ENCODE data around the gene HRC.
"Not testable (repeated sequence)": the region's sequence is repeated elsewhere in the genome, so short reads cannot be mapped to it uniquely, and the experiment has no call there.

Gene HRC

DNA sequence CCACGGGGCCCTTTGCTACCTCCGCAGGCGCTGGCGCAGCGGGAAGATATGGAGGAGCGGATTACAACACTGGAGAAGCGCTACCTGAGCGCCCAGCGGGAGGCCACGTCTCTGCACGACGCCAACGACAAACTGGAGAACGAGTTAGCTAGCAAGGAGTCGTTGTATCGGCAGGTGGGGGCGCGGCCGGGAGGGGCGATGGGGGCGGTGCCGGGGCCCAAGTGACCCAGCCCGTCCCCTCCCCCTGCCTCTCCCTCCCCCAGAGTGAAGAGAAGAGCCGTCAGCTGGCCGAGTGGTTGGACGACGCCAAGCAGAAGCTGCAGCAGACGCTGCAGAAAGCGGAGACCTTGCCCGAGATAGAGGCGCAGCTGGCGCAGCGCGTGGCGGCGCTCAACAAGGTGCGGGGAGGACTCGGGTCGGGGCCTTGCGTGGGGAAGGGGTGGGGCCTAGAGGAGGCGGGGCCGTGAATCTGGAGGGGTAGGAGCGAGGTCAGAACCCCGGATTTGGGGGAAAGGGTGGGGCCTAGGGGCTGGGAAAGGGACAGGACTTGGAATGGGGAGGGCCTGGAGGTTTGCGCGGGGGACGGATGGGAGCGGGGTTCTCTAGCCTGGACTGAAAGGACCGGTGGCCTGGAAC, 22.1 kb downstream of the HRC start:
- no peak for DNase-seq

GRCh38 chr19:49130325-49130724, 24.9 kb downstream of the HRC start:
- no peak for DNase-seq

- DNase-seq: no peak
These were observed 26.0 kb downstream of the HRC start for GRCh38 chr19:49129238-49129583.

DNA sequence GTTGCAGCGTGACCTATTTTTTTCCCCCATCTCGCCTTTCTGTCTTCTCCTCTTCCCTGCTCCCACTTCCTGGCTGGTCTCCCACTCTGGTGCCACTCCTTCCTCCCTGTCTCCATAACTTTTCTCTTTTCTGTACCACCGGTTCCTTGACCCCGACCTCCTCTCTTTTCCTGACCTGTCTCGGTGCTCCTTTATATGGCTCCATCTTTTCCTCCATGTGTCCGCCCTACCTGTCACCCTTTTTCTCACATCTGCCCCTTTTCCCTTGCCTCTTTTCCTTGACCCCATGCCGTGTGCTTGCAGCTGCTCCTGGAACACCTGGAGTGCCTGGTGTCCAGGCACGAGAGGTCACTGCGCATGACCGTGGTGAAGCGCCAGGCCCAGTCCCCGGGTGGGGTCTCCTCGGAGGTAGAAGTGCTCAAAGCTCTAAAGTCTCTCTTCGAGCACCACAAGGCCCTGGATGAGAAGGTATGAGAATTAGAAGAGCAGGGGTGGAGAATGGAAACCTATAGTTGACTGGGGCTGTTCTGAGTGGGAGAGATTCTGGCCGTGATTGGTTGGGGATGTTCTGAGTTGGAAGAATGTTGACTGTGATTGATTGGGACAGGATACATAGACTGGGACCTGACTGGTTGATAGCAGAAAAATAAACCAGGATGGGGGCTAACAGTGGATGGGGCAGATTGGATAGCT, 26.5 kb downstream of the HRC start:
- no peak for DNase-seq

DNA sequence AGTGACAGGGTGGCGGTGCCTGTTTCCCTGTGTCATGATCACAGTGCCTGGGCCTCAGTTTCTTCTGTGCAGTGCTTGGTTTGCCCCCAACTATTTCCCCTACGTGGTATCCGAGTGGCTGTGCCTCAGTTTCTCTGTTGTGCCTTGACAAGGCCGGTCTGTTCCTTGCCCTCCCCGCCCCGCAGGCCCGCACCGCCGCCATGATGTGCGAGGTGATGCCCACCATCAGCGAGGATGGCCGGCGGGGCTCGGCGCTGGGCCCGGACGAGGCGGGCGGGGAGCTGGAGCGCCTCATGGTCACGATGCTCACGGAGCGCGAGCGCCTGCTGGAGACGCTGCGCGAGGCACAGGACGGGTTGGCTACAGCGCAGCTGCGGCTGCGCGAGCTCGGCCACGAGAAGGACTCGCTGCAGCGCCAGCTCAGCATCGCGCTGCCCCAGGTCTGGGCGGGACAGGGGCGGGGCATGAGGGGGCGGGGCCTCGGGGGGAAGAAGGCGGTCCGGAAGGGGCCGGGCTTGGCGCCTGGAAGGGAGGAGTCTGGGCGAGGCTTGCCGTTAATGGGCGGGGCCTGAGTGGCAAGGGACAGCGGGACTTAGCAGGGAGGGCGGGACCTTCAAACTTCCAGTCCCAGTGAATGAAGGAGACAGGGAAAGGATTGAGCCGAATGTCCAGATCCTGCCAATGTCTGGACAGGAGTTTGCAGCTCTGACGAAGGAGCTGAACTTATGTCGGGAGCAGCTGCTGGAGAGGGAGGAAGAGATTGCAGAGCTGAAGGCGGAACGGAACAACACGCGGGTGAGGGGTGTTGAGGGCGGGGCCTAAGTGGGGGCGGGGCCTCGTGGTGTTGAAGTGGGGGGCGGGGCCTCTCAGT, 27.3 kb downstream of the HRC start:
- DNase-seq: peak; percentile 81

DNA sequence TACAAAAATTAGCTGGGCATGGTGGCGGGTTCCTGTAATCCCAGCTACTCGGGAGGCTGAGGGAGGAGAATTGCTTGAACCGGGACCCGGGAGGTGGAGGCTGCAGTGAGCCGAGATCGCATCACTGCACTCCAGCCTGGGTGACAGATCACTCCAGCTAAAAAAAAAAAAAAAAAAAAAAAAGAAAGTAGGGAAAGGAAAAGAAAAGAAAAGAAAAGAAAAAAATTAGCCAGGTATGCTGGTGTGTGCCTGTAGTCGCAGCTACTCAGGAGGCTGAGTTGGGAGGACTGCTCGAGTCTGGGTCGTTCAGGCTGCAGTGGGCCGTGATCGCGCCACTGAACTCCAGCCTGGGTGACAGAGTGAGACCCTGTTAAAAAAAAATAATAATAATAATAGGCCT, 28.0 kb downstream of the HRC start:
- DNase-seq: not testable (repeated sequence)

- no peak for DNase-seq
These were observed 28.6 kb downstream of the HRC start for GRCh38 chr19:49126575-49126974.

- no peak for DNase-seq
These were observed 30.0 kb downstream of the HRC start for GRCh38 chr19:49125025-49125731.

DNA sequence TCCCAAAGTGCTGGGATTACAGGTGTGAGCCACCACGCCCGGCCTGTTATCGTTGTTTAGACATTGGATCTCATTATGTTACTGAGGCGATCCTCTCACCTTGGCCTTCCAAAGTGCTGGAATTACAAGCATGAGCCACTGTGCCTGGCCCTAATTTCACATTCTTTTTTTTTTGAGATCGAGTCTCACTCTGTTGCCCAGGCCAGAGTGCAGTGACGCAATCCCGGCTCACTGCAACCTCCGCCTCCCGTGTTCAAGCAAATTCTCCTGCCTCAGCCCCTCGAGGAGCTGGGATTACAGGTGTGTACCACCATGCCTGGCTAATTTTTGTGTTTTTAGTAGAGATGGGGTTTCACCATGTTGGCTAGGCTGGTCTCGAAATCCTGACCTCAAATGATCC, 31.9 kb downstream of the HRC start:
- DNase-seq: not testable (repeated sequence)

DNA sequence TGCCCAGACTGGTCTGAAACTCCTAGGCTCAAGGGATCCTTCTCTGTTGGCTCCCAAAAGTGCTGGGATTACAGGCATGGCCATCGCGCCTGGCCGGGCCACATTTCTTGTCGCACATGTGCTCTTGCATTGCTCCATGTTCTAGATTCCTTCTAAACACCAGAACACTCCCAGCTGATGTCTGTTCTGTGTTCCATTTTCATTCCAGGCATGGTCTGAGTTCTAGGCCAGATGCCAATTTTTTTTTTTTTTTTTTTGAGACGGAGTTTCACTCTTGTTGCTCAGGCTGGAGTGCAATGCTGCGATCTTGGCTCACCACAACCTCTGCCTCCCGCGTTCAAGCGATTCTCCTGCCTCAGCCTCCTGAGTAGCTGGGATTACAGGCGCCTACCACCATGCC, 33.4 kb downstream of the HRC start:
- DNase-seq: not testable (repeated sequence)

DNA sequence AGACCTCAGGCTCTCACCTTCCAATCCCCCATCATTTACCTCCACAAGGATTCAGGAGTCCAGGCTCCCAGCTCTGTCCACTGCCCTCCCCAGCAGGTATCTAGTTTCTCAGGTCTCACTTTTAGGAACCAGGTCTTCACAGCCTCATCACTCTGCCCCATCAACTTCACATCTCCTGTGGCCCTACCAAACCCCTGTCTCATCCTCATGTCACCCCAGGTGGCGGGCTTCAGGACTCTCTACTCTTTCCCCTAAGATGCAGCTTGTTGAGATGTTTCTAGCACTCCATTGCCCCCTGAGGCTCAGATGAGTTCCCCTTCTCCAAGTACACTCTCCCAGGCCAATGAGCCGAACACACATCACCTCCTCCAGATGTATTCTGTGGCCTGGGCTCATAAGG, 34.3 kb downstream of the HRC start:
- DNase-seq: no peak

DNA sequence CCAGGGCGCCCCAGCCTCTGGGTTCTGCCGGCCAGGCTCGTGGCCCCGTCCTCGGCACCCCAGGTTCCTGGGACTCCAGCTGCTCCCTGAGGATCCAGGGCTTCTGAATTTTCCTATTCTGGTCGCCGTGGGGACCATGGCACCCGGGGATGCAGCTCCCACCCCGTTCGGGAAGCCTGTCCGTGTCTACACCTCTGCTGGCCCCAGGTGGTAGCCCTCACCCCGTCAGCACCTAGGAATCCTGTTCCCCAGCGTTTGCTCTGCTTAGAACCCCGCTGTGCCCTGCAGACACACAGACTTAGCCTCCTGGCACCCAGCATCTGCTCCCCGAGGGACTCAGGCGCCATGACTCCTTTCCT, 34.9 kb downstream of the HRC start:
- DNase-seq: no peak

DNA sequence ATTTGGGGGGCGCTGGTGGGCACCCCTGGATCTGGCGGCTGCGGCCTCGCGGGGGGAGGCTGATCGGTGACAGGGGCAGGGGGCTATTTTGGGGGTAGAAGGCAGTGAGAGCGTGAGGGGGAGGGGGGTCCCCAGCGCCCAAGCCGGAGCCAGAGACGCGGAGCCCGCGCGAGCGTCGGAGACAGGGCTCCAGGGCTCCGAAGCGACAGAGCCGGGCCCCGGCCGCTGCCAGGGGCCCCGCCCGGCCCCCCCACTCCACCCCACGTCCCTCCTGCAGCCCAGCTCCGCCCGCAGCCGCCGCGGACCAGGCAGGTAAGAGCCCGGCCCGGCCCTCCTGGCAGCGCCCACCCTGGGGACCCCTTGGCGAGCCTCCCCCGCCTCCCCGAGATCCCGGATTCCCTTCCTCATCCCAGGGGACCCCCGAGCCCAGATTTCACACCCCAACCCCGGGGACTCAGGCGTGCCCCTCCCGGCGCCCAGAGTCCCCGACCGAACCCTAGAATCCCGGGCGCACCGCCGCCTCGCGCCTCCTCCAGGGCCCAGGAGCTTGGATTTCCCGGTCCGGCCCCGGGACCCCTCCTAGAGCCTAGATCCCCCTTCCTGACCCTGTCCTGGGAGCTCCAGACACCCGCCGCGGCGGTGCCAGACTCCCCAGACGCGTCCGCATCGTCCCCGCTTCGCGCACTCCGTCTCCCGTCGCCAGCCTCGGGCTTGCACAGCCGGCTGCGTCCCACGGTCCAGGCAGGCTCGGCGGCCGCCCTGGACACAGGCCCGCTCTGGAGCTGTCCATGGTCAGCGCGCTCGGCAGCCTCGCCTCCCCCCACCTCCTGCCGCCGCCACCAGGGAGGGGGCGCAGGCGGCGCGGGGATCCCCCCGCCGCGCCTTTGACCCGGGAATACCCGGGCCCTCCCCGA, 35.5 kb downstream of the HRC start, which contains the start of gene PPFIA3:
Gene PPFIA3 (plus strand): TSS at position 134 of the 914 bp plus-strand sequence. CDS start 8,330 bp downstream, outside the sequence.
- no peak for DNase-seq

- peak; percentile 81 for DNase-seq
These were observed 36.4 kb downstream of the HRC start, which contains the start of gene C19orf73 for GRCh38 chr19:49118565-49119410. C19orf73 (minus strand) TSS chr19:49119143; CDS start chr19:49119022, 121 bp downstream.

- no peak for DNase-seq
These were observed 37.3 kb downstream of the HRC start for GRCh38 chr19:49117677-49118564.

DNA sequence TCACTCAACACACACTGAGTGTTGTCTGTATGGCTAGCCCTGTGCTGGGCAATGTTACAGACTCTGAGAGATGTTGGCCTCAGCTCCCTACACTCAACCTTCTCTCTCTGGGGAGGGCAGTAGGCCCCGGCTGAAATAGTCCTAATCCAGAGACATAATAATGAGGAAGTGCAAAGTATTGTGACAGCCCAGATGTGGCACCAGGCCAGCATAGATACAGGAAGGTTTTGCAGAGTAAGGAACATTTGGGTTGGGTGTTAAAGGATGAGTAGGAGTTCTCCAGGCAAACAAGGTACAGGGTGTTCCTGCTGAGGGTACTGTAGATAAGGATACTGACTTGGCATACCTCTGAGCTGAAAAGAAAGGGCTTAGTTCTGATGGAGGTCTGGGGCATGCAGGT, 38.7 kb downstream of the HRC start:
- DNase-seq: no peak

- peak; percentile 10 for DNase-seq
These were observed 40.4 kb downstream of the HRC start for GRCh38 chr19:49114630-49115363.

DNA sequence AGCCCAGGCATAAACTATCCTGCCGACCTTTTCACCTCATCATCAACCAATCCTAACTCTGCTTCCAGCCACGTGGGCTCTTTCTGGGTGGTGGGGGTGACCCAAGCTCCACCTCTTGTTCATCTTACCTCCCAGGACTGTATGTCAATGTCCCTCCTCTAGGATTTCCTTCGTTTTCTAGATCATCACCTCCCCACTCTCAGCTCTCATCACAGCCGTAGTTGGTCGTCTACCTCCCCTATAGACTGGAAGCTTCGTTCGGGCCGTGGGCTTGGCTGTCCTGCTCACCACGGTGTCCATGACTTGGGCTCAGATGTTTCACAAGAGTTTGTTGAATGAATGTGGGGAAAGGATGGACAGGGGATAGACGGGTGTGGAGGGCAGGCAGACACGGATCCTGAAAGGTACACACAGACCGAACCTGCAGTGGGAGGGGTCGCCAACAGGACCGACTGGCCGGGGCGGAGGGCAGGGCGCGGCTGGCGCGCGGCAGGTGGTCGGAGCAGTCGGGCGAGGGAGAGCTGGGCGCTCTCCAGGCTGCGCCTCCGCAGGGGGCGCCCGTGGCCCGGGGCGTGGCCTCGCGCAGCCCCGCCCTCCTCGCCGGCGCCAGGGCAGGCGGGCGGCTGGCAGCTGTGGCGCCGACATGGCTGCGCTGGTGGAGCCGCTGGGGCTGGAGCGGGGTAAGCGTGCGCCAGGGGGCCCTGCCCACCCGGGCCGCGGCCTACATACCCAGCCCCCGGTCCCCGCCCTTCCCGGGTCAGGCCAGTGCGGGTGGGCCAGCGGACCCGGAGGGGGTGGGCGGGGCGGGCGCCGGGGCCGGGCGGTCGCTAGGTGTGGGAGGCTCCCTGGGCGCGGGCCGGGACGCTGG, 41.2 kb downstream of the HRC start, which contains the start of gene LIN7B:
Gene LIN7B (plus strand): TSS at position 609 of the 868 bp plus-strand sequence. CDS start 35 bp downstream, at position 644.
- DNase-seq: peak; percentile 66

Measured in NCI-H524 treated with DMSO at 0.1 percent for 48 hours (cell line).